ENCODE measurements around the gene ADH1B.
"Not testable (repeated sequence)": the region's sequence is repeated elsewhere in the genome, so short reads cannot be mapped to it uniquely, and the experiment has no call there.

The ADH1B gene

GRCh38 chr4:99324361-99324760 is 3.2 kb upstream of the ADH1B start:
- no peak for DNase-seq (ENCODE audit: low read depth in 2 of 2)

- DNase-seq (ENCODE audit: low read depth in 2 of 2) = no peak
Measured at GRCh38 chr4:99323756-99324155, 2.6 kb upstream of the ADH1B start.

DNA sequence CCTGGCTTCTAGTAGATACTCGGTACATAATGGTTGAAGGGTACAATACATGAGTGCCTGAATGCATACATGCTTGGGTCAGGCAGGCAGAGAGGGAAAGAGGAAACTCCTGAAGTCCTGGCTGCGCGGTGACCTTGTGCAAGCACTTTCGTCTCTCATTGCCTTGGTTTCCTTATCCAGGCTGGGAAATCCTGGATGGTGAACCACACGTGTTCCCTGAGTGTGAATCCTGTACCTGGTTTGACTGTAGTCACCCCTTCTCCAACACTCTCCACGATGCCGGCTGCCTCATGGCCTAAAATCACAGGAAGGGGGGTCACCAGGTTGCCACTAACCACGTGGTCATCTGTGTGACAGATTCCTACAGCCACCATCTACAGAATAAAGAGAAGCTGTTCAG is 3.4 kb downstream of the ADH1B start:
- DNase-seq (ENCODE audit: low read depth in 2 of 2) = not testable (repeated sequence)

GRCh38 chr4:99317354-99317753 is 3.8 kb downstream of the ADH1B start:
- no peak for DNase-seq (ENCODE audit: low read depth in 2 of 2)

DNA sequence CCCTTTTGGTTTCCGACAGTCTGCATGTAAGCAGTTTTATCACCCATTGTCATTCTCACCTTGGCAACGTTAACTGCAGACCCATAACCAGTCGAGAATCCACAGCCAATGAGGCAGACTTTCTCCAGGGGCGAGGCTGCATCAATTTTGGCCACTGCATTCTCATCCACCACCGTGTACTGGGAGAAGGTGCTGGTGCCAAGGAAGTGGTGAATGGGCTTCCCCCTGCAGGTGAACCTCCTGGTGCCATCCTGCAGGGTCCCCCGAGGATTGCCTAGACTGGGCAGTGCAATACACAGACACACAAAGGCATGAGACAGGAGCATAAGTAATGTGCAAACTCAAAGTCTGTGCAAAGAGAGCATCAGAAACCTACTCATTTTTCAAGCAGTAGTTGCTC is 5.4 kb downstream of the ADH1B start:
- DNase-seq (ENCODE audit: low read depth in 2 of 2) = no peak

DNA sequence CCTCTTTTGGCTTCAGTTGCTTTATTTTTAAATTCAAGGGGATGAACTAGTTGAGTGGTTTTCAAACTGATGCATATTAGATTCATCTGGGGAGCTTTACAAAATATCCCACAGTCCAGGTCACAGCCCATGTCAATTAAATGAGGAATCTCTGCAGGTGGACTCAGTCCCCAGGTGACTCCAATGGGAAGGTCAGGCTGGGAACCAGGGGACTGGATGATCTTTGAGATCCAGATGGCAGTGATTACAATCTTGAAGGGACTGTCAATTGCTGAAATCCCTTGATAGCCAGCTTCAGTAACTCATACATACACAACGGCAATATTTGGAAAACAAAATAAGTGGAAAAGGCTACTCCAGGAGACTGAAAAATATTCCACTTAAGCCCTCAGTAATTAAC is 7.0 kb downstream of the ADH1B start:
- no peak for DNase-seq (ENCODE audit: low read depth in 2 of 2)

GRCh38 chr4:99310389-99310788 is 10.8 kb downstream of the ADH1B start:
- no peak for DNase-seq (ENCODE audit: low read depth in 2 of 2)

DNA sequence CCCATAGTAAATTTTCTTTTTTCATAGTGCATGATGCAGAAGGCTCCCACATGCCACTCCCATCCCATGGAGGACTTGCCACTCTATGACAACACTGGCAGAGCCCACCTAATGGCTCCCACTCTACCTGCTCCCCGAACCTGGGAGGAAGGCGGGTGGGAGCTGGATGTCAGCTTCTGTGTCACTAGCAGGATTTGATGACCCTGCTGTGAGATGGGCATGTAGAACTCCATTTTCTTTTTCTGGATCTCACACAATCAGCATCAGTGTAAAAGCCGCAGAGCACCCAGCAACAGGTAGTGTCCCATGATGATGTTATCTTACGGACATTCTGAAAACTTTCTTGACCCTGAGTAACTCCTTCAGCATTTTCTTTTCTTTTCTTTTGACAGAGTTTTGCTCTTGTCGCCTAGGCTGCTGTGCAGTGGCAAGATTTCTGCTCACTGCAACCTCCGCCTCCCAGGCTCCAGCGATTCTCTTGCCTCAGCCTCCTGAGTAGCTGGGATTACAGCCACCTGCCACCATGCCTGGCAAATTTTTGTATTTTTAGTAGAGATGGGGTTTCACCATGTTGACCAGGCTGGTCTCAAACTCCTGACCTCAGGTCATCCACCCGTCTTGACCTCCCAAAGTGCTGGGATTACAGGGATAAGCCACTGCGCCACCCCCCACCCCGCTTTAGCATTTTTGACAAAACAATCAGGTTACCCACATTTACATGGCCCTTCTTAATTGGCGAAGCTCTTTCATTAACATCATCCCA is 15.4 kb downstream of the ADH1B start:
- DNase-seq (ENCODE audit: low read depth in 2 of 2) = no peak

DNA sequence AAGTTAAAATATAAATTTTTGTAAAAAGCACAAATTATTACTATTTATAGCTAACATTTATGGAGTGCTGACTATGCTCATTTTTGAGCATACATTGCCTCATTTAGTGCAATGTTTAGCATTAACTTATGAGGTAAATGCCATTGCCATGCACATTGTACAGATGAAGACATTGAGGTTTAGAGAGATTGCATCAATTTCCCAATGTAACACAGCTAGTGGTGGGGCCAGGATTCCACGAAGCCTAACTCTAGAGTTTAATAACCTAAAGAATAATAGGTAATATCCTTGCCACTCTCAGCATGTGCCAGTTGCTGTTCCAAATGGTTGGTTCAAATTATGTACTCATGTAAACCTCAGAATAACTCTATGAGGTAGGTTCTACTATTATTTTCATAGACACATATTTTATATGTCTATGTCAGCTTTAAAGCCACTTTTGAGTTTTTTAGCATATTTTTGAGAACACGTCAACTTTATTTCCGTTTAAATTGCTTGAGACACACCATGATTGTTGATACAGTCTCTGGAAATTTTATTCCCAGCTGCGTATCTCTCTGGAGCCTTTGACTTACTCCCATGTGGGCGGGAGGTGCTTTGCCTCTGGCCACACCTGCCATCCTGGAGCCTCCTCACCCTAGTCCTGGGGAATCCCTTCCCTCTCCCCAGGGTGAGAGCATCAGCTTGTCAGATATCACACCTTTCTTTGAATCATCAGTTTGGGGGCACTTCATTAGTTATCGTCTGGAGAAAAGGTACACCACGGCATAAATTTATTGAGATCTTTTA is 19.6 kb downstream of the ADH1B start:
- no peak for DNase-seq (ENCODE audit: low read depth in 2 of 2)

GRCh38 chr4:99300934-99301333 is 20.3 kb downstream of the ADH1B start:
- no peak for DNase-seq (ENCODE audit: low read depth in 2 of 2)

DNA sequence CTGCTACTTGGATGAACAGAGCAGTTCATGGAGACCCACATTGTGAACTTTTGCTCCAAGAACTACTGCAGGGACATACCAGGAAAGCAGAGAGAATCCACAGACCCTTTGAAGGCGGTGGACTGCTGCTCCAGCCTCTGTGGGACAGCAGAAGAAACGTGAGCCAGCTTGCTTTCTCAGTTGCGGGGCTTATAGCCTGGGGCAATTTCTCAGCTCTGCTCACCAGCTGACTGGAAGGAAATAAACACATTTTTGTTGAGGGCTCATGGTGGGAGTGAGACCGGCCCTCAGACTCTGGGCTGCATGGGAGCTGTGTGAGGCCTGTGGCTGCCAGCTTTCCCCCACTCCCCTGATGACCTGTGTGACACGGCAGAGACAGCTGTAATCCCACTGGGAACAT is 27.8 kb downstream of the ADH1B start:
- no peak for DNase-seq (ENCODE audit: low read depth in 2 of 2)

DNA sequence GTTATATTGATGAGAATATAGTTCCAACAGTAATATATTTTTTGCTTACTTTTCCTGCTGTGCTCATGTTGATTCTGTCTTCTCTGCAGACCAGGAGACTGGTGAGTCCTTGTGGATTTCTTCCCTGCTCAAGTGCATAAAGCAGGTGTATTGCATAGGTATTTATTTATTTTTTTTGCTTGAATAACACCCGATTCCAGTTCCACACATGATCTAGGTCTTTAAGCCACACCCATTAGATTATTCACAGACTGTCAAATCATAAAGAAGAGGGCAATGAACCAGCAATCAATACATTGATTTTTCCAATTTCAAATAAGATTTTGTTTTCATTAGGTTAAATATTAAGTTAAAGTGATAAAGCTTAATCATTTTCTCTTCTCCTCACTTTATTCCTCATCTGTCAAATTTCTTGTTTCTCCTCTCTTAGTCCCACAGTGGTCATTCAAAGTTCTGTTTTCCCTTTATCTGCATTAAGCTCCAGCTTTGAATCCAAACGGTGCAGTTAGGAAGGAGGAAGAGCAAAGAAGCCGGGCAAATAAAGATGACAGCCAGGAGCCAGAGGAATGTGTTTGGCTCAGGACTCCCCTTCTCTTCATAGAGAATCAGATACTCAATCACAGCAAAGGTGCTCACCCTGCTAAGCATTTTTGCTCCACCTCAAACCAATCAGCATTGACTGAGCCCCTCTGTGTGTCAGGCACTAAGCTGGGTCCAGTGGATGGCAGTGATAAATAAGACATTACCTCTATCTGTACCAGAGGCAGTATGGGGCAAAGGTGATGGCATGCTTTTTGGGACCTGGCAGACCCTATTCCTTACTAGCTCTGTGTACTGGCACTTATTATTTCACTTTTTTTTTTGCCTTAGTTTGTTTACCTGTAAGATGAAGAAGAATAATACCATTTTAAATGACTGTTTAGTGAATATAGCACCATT is 30.1 kb downstream of the ADH1B start, which contains the start of gene ADH1A:
TSS of gene ADH1A (minus strand) at position 138 of the 939 bp plus-strand sequence. CDS start at position 67, 71 bp downstream.
- no peak for DNase-seq (ENCODE audit: low read depth in 2 of 2)

- no peak for DNase-seq (ENCODE audit: low read depth in 2 of 2)
Measured at GRCh38 chr4:99285387-99285786, 35.8 kb downstream of the ADH1B start.

DNA sequence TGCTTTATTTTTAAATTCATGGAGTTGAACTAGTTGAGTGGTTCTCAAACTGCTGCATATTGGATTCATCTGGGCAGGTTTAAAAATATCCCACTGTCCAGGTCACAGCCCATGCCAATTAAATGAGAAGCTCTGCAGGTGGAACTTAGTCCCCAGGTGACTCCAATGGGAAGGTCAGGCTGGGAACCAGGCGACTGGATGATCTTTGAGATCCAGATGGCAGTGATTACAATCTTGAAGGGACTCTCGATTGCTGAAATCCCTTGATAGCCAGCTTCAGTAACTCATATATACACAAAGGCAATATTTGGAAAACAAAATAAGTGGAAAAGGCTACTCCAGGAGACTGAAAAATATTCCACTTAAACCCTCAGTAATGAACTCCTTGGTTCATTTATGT is 38.5 kb downstream of the ADH1B start:
- no peak for DNase-seq (ENCODE audit: low read depth in 2 of 2)

DNA sequence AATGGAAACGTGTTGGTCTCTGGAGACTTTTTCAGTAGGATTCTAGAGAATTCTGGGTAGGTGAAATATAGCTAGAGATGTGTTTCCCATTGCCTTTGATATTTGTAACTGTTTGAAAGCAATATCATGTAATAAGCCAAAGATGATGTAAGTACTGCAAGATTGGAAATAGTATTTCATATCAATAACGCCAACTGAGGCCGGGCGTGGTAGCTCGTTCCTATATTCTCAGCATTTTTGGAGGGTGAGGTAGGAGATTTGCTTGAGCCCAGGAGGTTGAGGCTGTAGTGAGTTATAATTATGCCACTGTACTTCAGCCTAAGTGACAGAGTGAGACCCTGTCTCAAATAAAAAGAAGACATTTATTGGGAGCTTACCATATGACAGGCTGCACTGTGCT is 39.9 kb downstream of the ADH1B start:
- DNase-seq (ENCODE audit: low read depth in 2 of 2) = no peak

DNA sequence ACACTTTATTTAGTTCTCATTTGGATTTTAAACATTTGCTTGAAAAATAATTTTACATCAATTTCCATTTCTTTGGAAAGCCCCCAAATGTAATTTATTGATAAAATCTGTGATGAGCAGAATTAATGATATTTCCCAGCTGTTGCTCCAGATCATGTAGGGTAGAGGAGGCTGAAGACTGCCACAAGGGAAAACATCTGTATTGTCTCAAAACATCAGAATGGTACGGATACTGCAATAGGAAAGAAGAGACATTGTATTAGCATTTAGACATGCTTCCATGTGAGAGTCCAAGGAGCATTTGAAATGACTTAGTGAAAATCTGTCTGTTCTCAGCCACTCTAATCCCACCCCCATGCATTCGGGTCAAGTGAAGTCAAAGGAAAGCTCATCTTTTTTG is 44.8 kb downstream of the ADH1B start:
- no peak for DNase-seq (ENCODE audit: low read depth in 2 of 2)

- no peak for DNase-seq (ENCODE audit: low read depth in 2 of 2)
Measured at GRCh38 chr4:99275885-99276284, 45.3 kb downstream of the ADH1B start.

DNA sequence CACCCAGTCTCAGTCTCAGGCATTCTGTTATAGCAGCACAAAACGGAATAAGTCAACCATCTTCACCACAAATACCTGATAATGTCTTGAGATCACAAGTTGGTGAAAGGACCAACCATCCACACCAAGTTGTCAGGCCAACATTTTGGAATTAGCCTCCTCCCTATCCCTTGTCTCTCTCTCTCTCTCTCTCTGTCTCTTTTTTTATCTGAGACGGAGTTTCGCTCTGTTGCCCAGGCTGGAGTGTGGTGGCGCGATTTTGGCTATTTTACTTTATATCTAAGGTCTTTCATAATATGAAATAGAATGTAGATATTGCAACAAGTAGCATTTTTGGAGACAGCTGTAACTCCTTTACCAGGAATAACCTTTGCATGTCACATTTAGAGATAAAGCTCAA is 46.2 kb downstream of the ADH1B start:
- DNase-seq (ENCODE audit: low read depth in 2 of 2) = no peak

DNA sequence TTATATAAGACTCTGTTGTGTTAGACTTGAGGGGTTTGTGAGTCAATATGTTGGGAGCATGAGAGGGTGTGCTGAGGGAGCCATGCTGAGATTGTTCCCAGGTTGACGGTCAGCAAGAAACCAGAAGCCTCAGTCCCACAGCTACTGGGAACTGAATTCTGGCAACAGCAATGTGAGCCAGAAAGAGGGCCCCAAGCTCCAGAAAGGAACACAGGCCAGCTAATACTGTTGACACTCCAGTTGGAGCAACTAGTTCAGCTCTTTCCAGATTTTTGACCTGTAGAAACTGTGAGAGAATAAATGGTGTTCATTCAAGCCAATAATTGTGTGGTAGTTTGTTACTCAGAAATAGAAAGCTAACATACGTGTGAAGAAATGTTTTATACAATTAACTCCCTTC is 47.5 kb downstream of the ADH1B start:
- no peak for DNase-seq (ENCODE audit: low read depth in 2 of 2)

DNA sequence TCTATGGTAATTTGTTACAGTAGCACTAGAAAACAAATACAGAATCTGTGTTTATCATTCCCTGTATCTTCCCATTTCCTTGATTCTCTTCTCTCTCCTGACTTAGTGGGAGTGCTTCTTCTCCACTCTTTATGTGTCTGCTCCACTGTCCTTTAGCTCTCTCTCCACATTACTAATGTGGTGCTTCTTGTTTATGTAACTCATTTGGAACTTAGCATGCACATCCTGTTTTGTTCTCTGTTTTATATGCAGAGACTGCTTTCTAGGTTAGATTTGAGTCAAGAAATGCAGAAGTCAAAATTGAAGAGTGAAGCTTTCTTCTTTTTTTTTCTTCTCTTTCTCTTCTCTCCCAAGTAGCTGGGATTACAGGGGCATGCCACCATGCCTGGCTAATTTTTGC is 56.3 kb downstream of the ADH1B start:
- DNase-seq (ENCODE audit: low read depth in 2 of 2) = no peak

Data from activated CD4-positive, alpha-beta T cell treated with anti-CD3 and anti-CD28 coated beads for 24 hours (primary cell).